GM23338 (cell line): Measurements from ENCODE around the gene USF2. TPM values are rescaled to one million over a fixed set of nuclear protein-coding genes. Genes with fewer than 3 reads are reported as not detected.

Experiments used
- ATAC-seq: fragments of 200-7000 bp; cut with Tn5 transposase; 3 replicates; pipeline ENCODE4 v1.9.1; 2020
- DNase-seq: peaks from one replicate; pipeline ENCODE4 v3.0.0-alpha.2; 2015; ENCODE audit warnings: low spot score
- H2AFZ ChIP-seq: fragments of 200-600 bp; sonication (generic); 2 replicates; pipeline ENCODE4 v1.8.0; 2016; ENCODE audit warnings: antibody characterized with exemption, mild to moderate bottlenecking, moderate library complexity
- H3F3A ChIP-seq: fragments of 200-600 bp; sonication (generic); replicated peaks from 2 replicates; pipeline ENCODE4 v1.8.0; 2017; ENCODE audit warnings: antibody characterized with exemption, mixed run types, low read depth
- H3K27ac ChIP-seq: fragments of 200-600 bp; sonication (generic); 2 replicates; pipeline ENCODE4 v1.6.1; 2016; ENCODE audit warnings: low read depth
- H3K27me3 ChIP-seq: fragments of 200-600 bp; sonication (generic); 2 replicates; pipeline ENCODE4 v1.8.0; 2016; ENCODE audit warnings: mild to moderate bottlenecking, mixed run types, moderate library complexity; ENCODE audit not compliant: insufficient read depth
- H3K36me3 ChIP-seq: fragments of 200-600 bp; sonication (generic); 2 replicates; pipeline ENCODE4 v1.8.0; 2016; ENCODE audit warnings: mild to moderate bottlenecking; ENCODE audit not compliant: insufficient read depth
- H3K4me1 ChIP-seq: fragments of 200-600 bp; sonication (generic); 2 replicates; pipeline ENCODE4 v1.8.0; 2016; ENCODE audit warnings: mild to moderate bottlenecking, moderate library complexity; ENCODE audit not compliant: insufficient read depth
- H3K4me2 ChIP-seq: fragments of 200-600 bp; sonication (generic); 2 replicates; pipeline ENCODE4 v1.7.1; 2017; ENCODE audit warnings: mixed run types
- H3K4me3 ChIP-seq: fragments of 200-600 bp; sonication (generic); 2 replicates; pipeline ENCODE4 v1.6.1; 2016; ENCODE audit warnings: mixed run types
- H3K79me2 ChIP-seq: fragments of 200-600 bp; sonication (generic); replicated peaks from 2 replicates; pipeline ENCODE4 v1.8.0; 2017; ENCODE audit warnings: mild to moderate bottlenecking; ENCODE audit not compliant: insufficient read depth
- H3K9me2 ChIP-seq: fragments of 200-600 bp; sonication (generic); 2 replicates; pipeline ENCODE4 v1.8.0; 2017; ENCODE audit not compliant: insufficient read depth
- H4K20me1 ChIP-seq: fragments of 200-600 bp; sonication (generic); replicated peaks from 2 replicates; pipeline ENCODE4 v1.8.0; 2017; ENCODE audit warnings: mild to moderate bottlenecking; ENCODE audit not compliant: insufficient read depth
- H3K27ac Mint-ChIP-seq: 2 replicates; pipeline ENCODE4 v1.8.0; 2020; ENCODE audit warnings: inconsistent platforms, mild to moderate bottlenecking, moderate library complexity, mixed read lengths
- H3K27me3 Mint-ChIP-seq: 3 replicates; pipeline ENCODE4 v1.8.0; 2022; ENCODE audit warnings: low read depth, mild to moderate bottlenecking, moderate library complexity, mixed read lengths, inconsistent platforms; ENCODE audit not compliant: insufficient read depth, poor library complexity
- H3K36me3 Mint-ChIP-seq: 3 replicates; pipeline ENCODE4 v1.8.0; 2021; ENCODE audit warnings: low read depth, mild to moderate bottlenecking, inconsistent platforms, moderate library complexity, mixed read lengths
- H3K4me1 Mint-ChIP-seq: 3 replicates; pipeline ENCODE4 v1.8.0; 2020; ENCODE audit warnings: mild to moderate bottlenecking, inconsistent platforms, mixed read lengths
- H3K4me3 Mint-ChIP-seq: 3 replicates; pipeline ENCODE4 v1.8.0; 2021; ENCODE audit warnings: moderate library complexity, mild to moderate bottlenecking, inconsistent platforms, mixed read lengths
- H3K9me3 Mint-ChIP-seq: 3 replicates; pipeline ENCODE4 v1.8.0; 2020; ENCODE audit warnings: moderate library complexity, mild to moderate bottlenecking, inconsistent platforms, mixed read lengths
- CREB1 ChIP-seq: fragments of 250-450 bp; sonication (Bioruptor Pico); IDR thresholded peaks from 2 replicates; pipeline ENCODE4 v1.5.0; 2020; ENCODE audit warnings: low read depth, mild to moderate bottlenecking, moderate library complexity
- JUNB ChIP-seq: IDR thresholded peaks from one replicate; pipeline ENCODE4 v1.6.1; 2016; ENCODE audit warnings: antibody characterized with exemption; ENCODE audit not compliant: unreplicated experiment
- POLR2AphosphoS5 ChIP-seq: IDR thresholded peaks from 2 replicates; pipeline ENCODE4 v1.6.1; 2016; ENCODE audit warnings: antibody characterized with exemption, low read depth
- ZNF114 ChIP-seq: fragments of 250-450 bp; sonication (Bioruptor Pico); IDR thresholded peaks from 2 replicates; pipeline ENCODE4 v1.5.0; 2020; ENCODE audit warnings: mild to moderate bottlenecking, moderate library complexity
- ZNF331 ChIP-seq: fragments of 250-450 bp; sonication (Bioruptor Pico); IDR thresholded peaks from 2 replicates; pipeline ENCODE4 v1.5.0; 2020; ENCODE audit warnings: low read depth, mild to moderate bottlenecking, moderate library complexity
- polyA plus RNA-seq: library from polyadenylated mRNA; unstranded; fragments of >200 nt; fragmentation: Nextera tagmentation; extraction: Ambion mirVana; gene quantifications from 2 replicates; pipeline ENCODE4 v1.2.1, GENCODE V29; 2016
- total RNA-seq: library from RNA; depleted of rRNA; stranded (reverse); fragments of >200 nt; shearing (Covaris generic); gene quantifications from 2 replicates; pipeline ENCODE4 v1.2.3, GENCODE V29; 2014
- TF ChIP-seq, protein P1 (sequence below): IDR thresholded peaks from 2 replicates; pipeline ENCODE4 v1.6.1; 2016; ENCODE audit warnings: antibody characterized with exemption
- TF ChIP-seq, protein P2 (sequence below): fragments of 250-450 bp; sonication (Bioruptor Pico); IDR thresholded peaks from 2 replicates; pipeline ENCODE4 v1.5.0; 2020; ENCODE audit warnings: mild to moderate bottlenecking, moderate library complexity
- TF ChIP-seq, protein P3 (sequence below): IDR thresholded peaks from one replicate; pipeline ENCODE4 v1.6.1; 2018; ENCODE audit warnings: antibody characterized with exemption; ENCODE audit not compliant: unreplicated experiment

Gene USF2
- total and polyA plus RNA-seq, 2 experiments from 2014 or later, result 28.9 to 60.5 TPM

- Histone ChIP-seq H3K4me2 (no peak overlapping the region), H4K20me1 (no peaks in the 10 kb centered on the region), H3K4me3 (no peak overlapping the region), H3K79me2 (no peaks in the 10 kb centered on the region), H3K4me1 (peaks cover 18% of the 10 kb centered on the region), H3F3A (no peaks in the 10 kb centered on the region), H3K9me2 (no peaks in the 10 kb centered on the region), H3K27ac (no peak overlapping the region), H3K36me3 (no peaks in the 10 kb centered on the region), H3K27me3 (no peaks in the 10 kb centered on the region), H2AFZ (no peak overlapping the region)
- Mint-ChIP-seq H3K4me3 (no peak overlapping the region), H3K9me3 (no peaks in the 10 kb centered on the region), H3K27me3 (peaks cover 17% of the 10 kb centered on the region), H3K4me1 (peaks cover 13% of the 10 kb centered on the region), H3K36me3 (no peaks in the 10 kb centered on the region), H3K27ac (no peak overlapping the region)
- DNase-seq (no peak), ATAC-seq (no peak)
- TF ChIP-seq, protein P1, sequence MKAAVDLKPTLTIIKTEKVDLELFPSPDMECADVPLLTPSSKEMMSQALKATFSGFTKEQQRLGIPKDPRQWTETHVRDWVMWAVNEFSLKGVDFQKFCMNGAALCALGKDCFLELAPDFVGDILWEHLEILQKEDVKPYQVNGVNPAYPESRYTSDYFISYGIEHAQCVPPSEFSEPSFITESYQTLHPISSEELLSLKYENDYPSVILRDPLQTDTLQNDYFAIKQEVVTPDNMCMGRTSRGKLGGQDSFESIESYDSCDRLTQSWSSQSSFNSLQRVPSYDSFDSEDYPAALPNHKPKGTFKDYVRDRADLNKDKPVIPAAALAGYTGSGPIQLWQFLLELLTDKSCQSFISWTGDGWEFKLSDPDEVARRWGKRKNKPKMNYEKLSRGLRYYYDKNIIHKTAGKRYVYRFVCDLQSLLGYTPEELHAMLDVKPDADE, result no peak
- TF ChIP-seq CREB1 (CRISPR knock-in tag) (no peak), JUNB (no peak), ZNF114 (no peak), ZNF331 (CRISPR knock-in tag) (no peak), POLR2AphosphoS5 (no peak)
- TF ChIP-seq, protein P2, sequence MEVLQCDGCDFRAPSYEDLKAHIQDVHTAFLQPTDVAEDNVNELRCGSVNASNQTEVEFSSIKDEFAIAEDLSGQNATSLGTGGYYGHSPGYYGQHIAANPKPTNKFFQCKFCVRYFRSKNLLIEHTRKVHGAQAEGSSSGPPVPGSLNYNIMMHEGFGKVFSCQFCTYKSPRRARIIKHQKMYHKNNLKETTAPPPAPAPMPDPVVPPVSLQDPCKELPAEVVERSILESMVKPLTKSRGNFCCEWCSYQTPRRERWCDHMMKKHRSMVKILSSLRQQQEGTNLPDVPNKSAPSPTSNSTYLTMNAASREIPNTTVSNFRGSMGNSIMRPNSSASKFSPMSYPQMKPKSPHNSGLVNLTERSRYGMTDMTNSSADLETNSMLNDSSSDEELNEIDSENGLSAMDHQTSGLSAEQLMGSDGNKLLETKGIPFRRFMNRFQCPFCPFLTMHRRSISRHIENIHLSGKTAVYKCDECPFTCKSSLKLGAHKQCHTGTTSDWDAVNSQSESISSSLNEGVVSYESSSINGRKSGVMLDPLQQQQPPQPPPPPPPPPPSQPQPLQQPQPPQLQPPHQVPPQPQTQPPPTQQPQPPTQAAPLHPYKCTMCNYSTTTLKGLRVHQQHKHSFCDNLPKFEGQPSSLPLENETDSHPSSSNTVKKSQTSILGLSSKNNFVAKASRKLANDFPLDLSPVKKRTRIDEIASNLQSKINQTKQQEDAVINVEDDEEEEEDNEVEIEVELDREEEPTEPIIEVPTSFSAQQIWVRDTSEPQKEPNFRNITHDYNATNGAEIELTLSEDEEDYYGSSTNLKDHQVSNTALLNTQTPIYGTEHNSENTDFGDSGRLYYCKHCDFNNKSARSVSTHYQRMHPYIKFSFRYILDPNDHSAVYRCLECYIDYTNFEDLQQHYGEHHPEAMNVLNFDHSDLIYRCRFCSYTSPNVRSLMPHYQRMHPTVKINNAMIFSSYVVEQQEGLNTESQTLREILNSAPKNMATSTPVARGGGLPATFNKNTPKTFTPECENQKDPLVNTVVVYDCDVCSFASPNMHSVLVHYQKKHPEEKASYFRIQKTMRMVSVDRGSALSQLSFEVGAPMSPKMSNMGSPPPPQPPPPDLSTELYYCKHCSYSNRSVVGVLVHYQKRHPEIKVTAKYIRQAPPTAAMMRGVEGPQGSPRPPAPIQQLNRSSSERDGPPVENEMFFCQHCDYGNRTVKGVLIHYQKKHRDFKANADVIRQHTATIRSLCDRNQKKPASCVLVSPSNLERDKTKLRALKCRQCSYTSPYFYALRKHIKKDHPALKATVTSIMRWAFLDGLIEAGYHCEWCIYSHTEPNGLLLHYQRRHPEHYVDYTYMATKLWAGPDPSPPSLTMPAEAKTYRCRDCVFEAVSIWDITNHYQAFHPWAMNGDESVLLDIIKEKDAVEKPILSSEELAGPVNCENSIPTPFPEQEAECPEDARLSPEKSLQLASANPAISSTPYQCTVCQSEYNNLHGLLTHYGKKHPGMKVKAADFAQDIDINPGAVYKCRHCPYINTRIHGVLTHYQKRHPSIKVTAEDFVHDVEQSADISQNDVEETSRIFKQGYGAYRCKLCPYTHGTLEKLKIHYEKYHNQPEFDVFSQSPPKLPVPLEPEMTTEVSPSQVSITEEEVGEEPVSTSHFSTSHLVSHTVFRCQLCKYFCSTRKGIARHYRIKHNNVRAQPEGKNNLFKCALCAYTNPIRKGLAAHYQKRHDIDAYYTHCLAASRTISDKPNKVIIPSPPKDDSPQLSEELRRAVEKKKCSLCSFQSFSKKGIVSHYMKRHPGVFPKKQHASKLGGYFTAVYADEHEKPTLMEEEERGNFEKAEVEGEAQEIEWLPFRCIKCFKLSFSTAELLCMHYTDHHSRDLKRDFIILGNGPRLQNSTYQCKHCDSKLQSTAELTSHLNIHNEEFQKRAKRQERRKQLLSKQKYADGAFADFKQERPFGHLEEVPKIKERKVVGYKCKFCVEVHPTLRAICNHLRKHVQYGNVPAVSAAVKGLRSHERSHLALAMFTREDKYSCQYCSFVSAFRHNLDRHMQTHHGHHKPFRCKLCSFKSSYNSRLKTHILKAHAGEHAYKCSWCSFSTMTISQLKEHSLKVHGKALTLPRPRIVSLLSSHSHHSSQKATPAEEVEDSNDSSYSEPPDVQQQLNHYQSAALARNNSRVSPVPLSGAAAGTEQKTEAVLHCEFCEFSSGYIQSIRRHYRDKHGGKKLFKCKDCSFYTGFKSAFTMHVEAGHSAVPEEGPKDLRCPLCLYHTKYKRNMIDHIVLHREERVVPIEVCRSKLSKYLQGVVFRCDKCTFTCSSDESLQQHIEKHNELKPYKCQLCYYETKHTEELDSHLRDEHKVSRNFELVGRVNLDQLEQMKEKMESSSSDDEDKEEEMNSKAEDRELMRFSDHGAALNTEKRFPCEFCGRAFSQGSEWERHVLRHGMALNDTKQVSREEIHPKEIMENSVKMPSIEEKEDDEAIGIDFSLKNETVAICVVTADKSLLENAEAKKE (CRISPR knock-in tag), result no peak
- TF ChIP-seq, protein P3, sequence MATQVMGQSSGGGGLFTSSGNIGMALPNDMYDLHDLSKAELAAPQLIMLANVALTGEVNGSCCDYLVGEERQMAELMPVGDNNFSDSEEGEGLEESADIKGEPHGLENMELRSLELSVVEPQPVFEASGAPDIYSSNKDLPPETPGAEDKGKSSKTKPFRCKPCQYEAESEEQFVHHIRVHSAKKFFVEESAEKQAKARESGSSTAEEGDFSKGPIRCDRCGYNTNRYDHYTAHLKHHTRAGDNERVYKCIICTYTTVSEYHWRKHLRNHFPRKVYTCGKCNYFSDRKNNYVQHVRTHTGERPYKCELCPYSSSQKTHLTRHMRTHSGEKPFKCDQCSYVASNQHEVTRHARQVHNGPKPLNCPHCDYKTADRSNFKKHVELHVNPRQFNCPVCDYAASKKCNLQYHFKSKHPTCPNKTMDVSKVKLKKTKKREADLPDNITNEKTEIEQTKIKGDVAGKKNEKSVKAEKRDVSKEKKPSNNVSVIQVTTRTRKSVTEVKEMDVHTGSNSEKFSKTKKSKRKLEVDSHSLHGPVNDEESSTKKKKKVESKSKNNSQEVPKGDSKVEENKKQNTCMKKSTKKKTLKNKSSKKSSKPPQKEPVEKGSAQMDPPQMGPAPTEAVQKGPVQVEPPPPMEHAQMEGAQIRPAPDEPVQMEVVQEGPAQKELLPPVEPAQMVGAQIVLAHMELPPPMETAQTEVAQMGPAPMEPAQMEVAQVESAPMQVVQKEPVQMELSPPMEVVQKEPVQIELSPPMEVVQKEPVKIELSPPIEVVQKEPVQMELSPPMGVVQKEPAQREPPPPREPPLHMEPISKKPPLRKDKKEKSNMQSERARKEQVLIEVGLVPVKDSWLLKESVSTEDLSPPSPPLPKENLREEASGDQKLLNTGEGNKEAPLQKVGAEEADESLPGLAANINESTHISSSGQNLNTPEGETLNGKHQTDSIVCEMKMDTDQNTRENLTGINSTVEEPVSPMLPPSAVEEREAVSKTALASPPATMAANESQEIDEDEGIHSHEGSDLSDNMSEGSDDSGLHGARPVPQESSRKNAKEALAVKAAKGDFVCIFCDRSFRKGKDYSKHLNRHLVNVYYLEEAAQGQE, result no peak
Observed at GRCh38 chr19:35290381-35291127, 21.8 kb downstream of the USF2 start.
